ENCODE results near the gene ACACA. TPM values are rescaled to one million over a fixed set of nuclear protein-coding genes. Genes with fewer than 3 reads are reported as not detected.
A peak's percentile ranks its signal among the peaks of the same experiment; 100 is the strongest.

Gene ACACA
- total RNA-seq, 1 donor from 2014 or later = 111 TPM

DNA sequence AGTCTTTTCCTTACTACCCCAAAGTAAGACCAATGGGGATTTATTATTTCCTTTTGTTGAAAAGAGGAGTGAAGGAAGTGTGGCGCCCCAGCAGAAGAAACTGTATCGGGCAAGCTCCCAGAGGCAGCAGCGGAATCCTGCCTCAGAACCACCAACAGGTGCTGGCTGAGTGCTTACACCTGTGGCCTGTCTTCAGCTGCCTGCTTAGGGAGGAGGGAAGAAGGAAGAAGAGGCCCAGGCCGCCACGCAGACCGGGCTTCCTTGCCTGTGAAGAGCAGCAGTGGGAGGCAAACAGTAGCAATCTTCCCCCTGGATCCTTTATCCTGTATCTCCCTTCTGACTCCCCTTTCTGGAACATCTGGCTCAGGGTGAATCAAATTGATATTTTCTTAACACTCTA is 323.2 kb downstream of the ACACA start:
- TF ChIP-seq, protein P1, sequence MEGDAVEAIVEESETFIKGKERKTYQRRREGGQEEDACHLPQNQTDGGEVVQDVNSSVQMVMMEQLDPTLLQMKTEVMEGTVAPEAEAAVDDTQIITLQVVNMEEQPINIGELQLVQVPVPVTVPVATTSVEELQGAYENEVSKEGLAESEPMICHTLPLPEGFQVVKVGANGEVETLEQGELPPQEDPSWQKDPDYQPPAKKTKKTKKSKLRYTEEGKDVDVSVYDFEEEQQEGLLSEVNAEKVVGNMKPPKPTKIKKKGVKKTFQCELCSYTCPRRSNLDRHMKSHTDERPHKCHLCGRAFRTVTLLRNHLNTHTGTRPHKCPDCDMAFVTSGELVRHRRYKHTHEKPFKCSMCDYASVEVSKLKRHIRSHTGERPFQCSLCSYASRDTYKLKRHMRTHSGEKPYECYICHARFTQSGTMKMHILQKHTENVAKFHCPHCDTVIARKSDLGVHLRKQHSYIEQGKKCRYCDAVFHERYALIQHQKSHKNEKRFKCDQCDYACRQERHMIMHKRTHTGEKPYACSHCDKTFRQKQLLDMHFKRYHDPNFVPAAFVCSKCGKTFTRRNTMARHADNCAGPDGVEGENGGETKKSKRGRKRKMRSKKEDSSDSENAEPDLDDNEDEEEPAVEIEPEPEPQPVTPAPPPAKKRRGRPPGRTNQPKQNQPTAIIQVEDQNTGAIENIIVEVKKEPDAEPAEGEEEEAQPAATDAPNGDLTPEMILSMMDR (IDR thresholded peaks at IDR 0.05; ENCODE audit: unreplicated experiment) = no peak
- H3K4me3 Mint-ChIP-seq (ENCODE audit: low read depth) = no peak overlapping the region

DNA sequence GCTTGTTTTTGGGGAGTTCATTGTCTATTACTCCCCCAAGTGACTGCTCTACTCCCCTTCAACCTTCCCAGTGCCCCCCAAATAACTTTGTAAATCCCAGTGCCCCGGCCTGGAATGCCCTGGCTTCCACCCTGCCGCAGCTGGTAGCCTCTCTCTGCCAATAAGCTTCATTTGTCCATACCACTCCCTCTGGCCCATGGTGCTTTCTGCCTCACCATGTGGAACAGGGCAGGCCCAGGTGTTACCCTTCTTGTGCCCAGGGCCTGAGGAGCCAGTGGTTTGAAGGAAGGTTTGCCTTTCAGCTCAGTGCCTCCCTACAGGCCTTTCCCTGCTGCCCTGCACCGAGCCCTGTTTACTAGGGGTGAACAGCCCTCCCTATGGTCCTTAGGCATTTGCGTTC is 323.7 kb downstream of the ACACA start:
- Mint-ChIP-seq H3K27me3 (no peaks in the 10 kb centered on the region), H3K27ac (no peak overlapping the region), H3K4me1 (ENCODE audit: low read depth) (peaks cover 16% of the 10 kb centered on the region), H3K36me3 (ENCODE audit: insufficient read depth) (peaks cover 15% of the 10 kb centered on the region), H3K4me3 (ENCODE audit: low read depth) (no peak overlapping the region), H3K9me3 (ENCODE audit: low read depth) (peaks cover 7% of the 10 kb centered on the region)
- DNase-seq (ENCODE audit: low spot score, unreplicated experiment) = no peak
- TF ChIP-seq, protein P1 (IDR thresholded peaks at IDR 0.05; ENCODE audit: unreplicated experiment) = no peak

More for the DNA sequence above, 323.2 kb downstream of the ACACA start:
- H3K4me1 Mint-ChIP-seq (ENCODE audit: low read depth) = peaks cover 20% of the 10 kb centered on the region
- H3K27me3 Mint-ChIP-seq = no peaks in the 10 kb centered on the region
- peaks cover 15% of the 10 kb centered on the region for H3K36me3 Mint-ChIP-seq (ENCODE audit: insufficient read depth)
- DNase-seq (ENCODE audit: low spot score, unreplicated experiment) = no peak
- no peak overlapping the region for H3K27ac Mint-ChIP-seq
- H3K9me3 Mint-ChIP-seq (ENCODE audit: low read depth) = peaks cover 7% of the 10 kb centered on the region

DNA sequence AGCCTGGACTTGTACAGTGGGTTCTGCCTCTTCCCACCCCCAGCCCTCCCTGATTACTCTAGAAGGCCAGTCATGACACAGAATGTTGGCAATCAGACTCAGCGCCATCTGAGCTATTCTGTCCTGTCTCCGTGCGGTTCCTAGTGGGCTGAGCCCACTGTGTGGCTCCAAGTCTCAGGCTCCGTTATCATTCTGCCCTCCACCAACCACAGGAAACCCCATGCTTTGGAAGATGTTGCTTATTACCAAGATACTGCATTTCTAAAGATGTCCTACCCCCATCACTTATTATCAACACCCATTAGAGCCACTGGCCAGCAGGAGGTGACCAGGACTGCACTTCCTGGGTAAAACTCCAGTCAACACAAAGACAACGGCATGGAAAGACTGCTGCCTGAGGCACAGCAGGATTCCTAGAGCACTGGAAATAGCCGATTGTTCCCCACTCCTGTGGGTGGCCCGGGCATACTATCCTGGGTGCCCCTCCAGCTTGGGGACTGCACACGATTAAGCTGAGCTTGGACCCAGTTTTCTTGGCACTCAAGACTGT is 324.2 kb downstream of the ACACA start:
- no peak for DNase-seq (ENCODE audit: low spot score, unreplicated experiment)
- peaks cover 7% of the 10 kb centered on the region for H3K9me3 Mint-ChIP-seq (ENCODE audit: low read depth)
- H3K27ac Mint-ChIP-seq = no peak overlapping the region
- H3K36me3 Mint-ChIP-seq (ENCODE audit: insufficient read depth) = peaks cover 15% of the 10 kb centered on the region
- TF ChIP-seq, protein P1 (IDR thresholded peaks at IDR 0.05; ENCODE audit: unreplicated experiment) = no peak
- no peak overlapping the region for H3K4me3 Mint-ChIP-seq (ENCODE audit: low read depth)
- H3K27me3 Mint-ChIP-seq = no peaks in the 10 kb centered on the region
- peaks cover 10% of the 10 kb centered on the region for H3K4me1 Mint-ChIP-seq (ENCODE audit: low read depth)

- peaks cover 11% of the 10 kb centered on the region for H3K36me3 Mint-ChIP-seq (ENCODE audit: insufficient read depth)
- H3K4me1 Mint-ChIP-seq (ENCODE audit: low read depth) = peaks cover 7% of the 10 kb centered on the region
- DNase-seq (ENCODE audit: low spot score, unreplicated experiment) = no peak
- no peak overlapping the region for H3K4me3 Mint-ChIP-seq (ENCODE audit: low read depth)
- H3K9me3 Mint-ChIP-seq (ENCODE audit: low read depth) = peaks cover 7% of the 10 kb centered on the region
- H3K27ac Mint-ChIP-seq = peak overlapping the region; percentile 16
- no peaks in the 10 kb centered on the region for H3K27me3 Mint-ChIP-seq
- TF ChIP-seq, protein P1 (IDR thresholded peaks at IDR 0.05; ENCODE audit: unreplicated experiment) = no peak
Measured at GRCh38 chr17:37081287-37081686, 325.3 kb downstream of the ACACA start.

DNA sequence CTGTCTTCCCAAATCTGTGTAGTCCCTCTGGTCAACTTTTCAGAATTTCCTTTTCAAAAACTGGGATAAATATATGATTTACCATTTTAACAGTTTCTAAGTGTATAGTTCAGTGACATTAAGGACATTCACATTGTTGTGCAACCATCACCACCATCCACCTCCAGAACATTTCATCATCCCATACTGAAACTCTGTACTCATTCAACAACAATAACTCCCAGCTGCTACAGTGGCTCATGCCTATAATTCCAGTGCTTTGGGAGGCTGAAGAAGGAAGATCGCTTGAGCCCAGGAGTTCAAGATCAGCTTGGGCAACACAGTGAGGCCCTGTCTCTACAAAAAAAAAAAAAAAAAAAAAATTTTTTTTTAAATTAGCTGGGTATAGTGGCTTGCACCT is 326.9 kb downstream of the ACACA start:
- Mint-ChIP-seq H3K9me3 (ENCODE audit: low read depth) (peaks cover 7% of the 10 kb centered on the region), H3K4me3 (ENCODE audit: low read depth) (no peak overlapping the region), H3K27me3 (no peaks in the 10 kb centered on the region), H3K27ac (no peak overlapping the region), H3K4me1 (ENCODE audit: low read depth) (peaks cover 6% of the 10 kb centered on the region), H3K36me3 (ENCODE audit: insufficient read depth) (peaks cover 5% of the 10 kb centered on the region)
- TF ChIP-seq, protein P1 (IDR thresholded peaks at IDR 0.05; ENCODE audit: unreplicated experiment) = no peak
- DNase-seq (ENCODE audit: low spot score, unreplicated experiment) = no peak
